K562 (cell line): ENCODE data around the gene TRUB2. TPM values are rescaled to one million over a fixed set of nuclear protein-coding genes. Genes with fewer than 3 reads are reported as not detected.

Source experiments
- BRF1 ChIP-seq: IDR thresholded peaks from 3 replicates; pipeline ENCODE4 v1.6.1; 2011; ENCODE audit warnings: borderline replicate concordance, mild to moderate bottlenecking; ENCODE audit not compliant: insufficient read length; ENCODE audit errors: extremely low read depth
- CBX3 ChIP-seq, 2 experiments: IDR thresholded peaks; 1 replicate in 1 of 2; 2 replicates in 1 of 2; pipeline ENCODE4 v1.6.1; 2012; ENCODE audit warnings: inconsistent platforms in 2 of 2, low read length in 2 of 2, borderline replicate concordance in 1 of 2, control low read depth in 1 of 2
- HDAC2 ChIP-seq: fragments of 450-650 bp; IDR thresholded peaks from 2 replicates; pipeline ENCODE4 v1.6.1; 2016; ENCODE audit warnings: mild to moderate bottlenecking
- KLF13 ChIP-seq: fragments of 450-650 bp; IDR thresholded peaks from 2 replicates; pipeline ENCODE4 v1.6.1; 2016; ENCODE audit warnings: missing genetic modification characterization, low read depth, mild to moderate bottlenecking, missing compliant biosample characterization, moderate library complexity, borderline replicate concordance
- MTF1 ChIP-seq: fragments of 250-450 bp; sonication (Bioruptor Pico); IDR thresholded peaks from 2 replicates; pipeline ENCODE4 v1.9.0; 2021; ENCODE audit warnings: moderate library complexity, mild to moderate bottlenecking, inconsistent platforms, borderline replicate concordance
- POLR2AphosphoS5 ChIP-seq: IDR thresholded peaks from 2 replicates; pipeline ENCODE4 v1.6.1; 2011; ENCODE audit warnings: mild to moderate bottlenecking, low read depth, low read length, moderate library complexity; ENCODE audit not compliant: control insufficient read depth, insufficient read depth
- RBM34 ChIP-seq: fragments of 200-400 bp; formaldehyde crosslinking; IDR thresholded peaks from 2 replicates; pipeline ENCODE4 v1.6.1; 2018; ENCODE audit warnings: low read length, borderline replicate concordance; ENCODE audit not compliant: insufficient read depth
- SAP30 ChIP-seq: fragments of 200-600 bp; sonication (generic); IDR thresholded peaks from 2 replicates; pipeline ENCODE4 v1.6.1; 2012; ENCODE audit warnings: borderline replicate concordance, low read depth, mild to moderate bottlenecking, moderate library complexity, low read length, control low read depth, inconsistent platforms; ENCODE audit not compliant: insufficient read depth, poor library complexity, severe bottlenecking
- SETDB1 ChIP-seq: IDR thresholded peaks from one replicate; pipeline ENCODE4 v1.6.1; 2012; ENCODE audit warnings: low read length, control low read depth, inconsistent platforms
- SMARCB1 ChIP-seq: IDR thresholded peaks from 2 replicates; pipeline ENCODE4 v1.6.1; 2011; ENCODE audit warnings: improper control_type of control experiment, low read depth; ENCODE audit not compliant: insufficient read length
- THRAP3 ChIP-seq: fragments of 450-650 bp; IDR thresholded peaks from 2 replicates; pipeline ENCODE4 v1.6.1; 2016; ENCODE audit warnings: mild to moderate bottlenecking, inconsistent platforms, borderline replicate concordance
- polyA plus RNA-seq, 8 experiments: library from polyadenylated mRNA; depleted of rRNA in 4 of 8; stranded (reverse) in 5 of 8; unstranded in 3 of 8; fragments of >200 nt; fragmentation: Nextera tagmentation in 2 of 8; fragmentation: Illumina TruSeq in 1 of 8; extraction: Ambion mirVana in 2 of 8; extraction: Trizol in 1 of 8; gene quantifications; 2 replicates each; pipeline versions ENCODE4 v1.2.1 to v1.2.3, GENCODE V29; 2011 to 2014; ENCODE audit warnings: inconsistent platforms in 1 of 8, missing spikeins in 1 of 8
- total RNA-seq, 7 experiments: library from RNA; depleted of rRNA in 6 of 7; stranded (reverse); fragments of >200 nt in 6 of 7; fragmentation: Illumina TruSeq in 2 of 7; extraction: Trizol in 2 of 7; gene quantifications; 2 replicates each; pipeline versions ENCODE4 v1.2.1 to v1.2.3, GENCODE V29; 2011 to 2021; ENCODE audit warnings: low replicate concordance in 1 of 7
- TF ChIP-seq, protein P1 (sequence below): fragments of 250-450 bp; sonication (Bioruptor Pico); IDR thresholded peaks from 2 replicates; pipeline ENCODE4 v1.4.0; 2020; ENCODE audit warnings: mild to moderate bottlenecking
- TF ChIP-seq, protein P2 (sequence below): sonication (generic); formaldehyde crosslinking; IDR thresholded peaks from 2 replicates; pipeline ENCODE4 v1.8.0; 2023; ENCODE audit warnings: missing genetic modification reagents, mild to moderate bottlenecking, borderline replicate concordance
- TF ChIP-seq, protein P3 (sequence below): fragments of 250-450 bp; sonication (Bioruptor Pico); IDR thresholded peaks from 2 replicates; pipeline ENCODE4 v1.5.0; 2022; ENCODE audit warnings: mild to moderate bottlenecking
- TF ChIP-seq, protein P4 (sequence below): sonication (generic); formaldehyde crosslinking; IDR thresholded peaks from 2 replicates; pipeline ENCODE4 v1.9.0; 2022; ENCODE audit warnings: mild to moderate bottlenecking, missing genetic modification reagents

TRUB2 gene
- total and polyA plus RNA-seq, 9 of the 15 experiments (the other 6 are each of a cell fraction or from before 2014, with no cell fraction given), result 9.3 to 110 (median 63.0) TPM

DNA sequence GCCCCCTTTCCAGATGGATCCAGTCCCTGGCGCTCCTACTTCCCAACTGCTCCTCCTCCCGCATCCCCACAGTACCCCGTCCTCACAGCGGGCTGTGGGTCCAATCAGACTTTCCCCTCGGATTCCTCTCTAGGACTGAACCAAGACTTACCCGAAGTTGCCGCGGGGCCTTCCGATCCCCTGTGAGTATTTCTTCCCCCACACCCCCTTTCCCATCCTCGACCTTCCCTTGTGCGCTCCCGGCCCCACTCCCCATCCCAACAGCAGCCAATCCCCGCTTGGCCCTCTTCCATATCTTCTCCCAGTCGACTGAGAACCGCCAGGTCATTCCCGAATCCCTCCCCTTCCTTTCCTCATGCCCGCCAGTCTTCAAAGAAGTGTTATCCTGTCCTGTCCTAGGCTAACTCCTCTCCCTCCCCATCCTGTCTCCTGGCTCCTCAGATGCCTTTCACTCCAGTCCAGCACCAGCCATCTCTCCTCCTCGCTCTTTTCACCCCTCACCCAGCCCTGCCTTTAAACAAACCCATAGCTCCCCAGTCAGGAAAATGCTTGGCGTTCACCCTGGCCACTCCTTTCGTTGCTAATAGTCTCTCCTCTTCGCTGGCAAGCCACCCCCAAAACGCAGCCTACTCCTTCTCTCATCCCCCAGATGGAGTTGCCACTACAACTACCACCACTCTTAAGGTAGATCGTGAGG, 45.5 kb downstream of the TRUB2 start (continued):
- TF ChIP-seq, protein P1, sequence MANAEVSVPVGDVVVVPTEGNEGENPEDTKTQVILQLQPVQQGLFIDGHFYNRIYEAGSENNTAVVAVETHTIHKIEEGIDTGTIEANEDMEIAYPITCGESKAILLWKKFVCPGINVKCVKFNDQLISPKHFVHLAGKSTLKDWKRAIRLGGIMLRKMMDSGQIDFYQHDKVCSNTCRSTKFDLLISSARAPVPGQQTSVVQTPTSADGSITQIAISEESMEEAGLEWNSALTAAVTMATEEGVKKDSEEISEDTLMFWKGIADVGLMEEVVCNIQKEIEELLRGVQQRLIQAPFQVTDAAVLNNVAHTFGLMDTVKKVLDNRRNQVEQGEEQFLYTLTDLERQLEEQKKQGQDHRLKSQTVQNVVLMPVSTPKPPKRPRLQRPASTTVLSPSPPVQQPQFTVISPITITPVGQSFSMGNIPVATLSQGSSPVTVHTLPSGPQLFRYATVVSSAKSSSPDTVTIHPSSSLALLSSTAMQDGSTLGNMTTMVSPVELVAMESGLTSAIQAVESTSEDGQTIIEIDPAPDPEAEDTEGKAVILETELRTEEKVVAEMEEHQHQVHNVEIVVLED (CRISPR knock-in tag), result no peak
- TF ChIP-seq MTF1 (CRISPR knock-in tag), result no peak; the same call in 1 of the 2 replicates
- TF ChIP-seq POLR2AphosphoS5, result no peak
- no peak for TF ChIP-seq SMARCB1
- TF ChIP-seq, protein P2, sequence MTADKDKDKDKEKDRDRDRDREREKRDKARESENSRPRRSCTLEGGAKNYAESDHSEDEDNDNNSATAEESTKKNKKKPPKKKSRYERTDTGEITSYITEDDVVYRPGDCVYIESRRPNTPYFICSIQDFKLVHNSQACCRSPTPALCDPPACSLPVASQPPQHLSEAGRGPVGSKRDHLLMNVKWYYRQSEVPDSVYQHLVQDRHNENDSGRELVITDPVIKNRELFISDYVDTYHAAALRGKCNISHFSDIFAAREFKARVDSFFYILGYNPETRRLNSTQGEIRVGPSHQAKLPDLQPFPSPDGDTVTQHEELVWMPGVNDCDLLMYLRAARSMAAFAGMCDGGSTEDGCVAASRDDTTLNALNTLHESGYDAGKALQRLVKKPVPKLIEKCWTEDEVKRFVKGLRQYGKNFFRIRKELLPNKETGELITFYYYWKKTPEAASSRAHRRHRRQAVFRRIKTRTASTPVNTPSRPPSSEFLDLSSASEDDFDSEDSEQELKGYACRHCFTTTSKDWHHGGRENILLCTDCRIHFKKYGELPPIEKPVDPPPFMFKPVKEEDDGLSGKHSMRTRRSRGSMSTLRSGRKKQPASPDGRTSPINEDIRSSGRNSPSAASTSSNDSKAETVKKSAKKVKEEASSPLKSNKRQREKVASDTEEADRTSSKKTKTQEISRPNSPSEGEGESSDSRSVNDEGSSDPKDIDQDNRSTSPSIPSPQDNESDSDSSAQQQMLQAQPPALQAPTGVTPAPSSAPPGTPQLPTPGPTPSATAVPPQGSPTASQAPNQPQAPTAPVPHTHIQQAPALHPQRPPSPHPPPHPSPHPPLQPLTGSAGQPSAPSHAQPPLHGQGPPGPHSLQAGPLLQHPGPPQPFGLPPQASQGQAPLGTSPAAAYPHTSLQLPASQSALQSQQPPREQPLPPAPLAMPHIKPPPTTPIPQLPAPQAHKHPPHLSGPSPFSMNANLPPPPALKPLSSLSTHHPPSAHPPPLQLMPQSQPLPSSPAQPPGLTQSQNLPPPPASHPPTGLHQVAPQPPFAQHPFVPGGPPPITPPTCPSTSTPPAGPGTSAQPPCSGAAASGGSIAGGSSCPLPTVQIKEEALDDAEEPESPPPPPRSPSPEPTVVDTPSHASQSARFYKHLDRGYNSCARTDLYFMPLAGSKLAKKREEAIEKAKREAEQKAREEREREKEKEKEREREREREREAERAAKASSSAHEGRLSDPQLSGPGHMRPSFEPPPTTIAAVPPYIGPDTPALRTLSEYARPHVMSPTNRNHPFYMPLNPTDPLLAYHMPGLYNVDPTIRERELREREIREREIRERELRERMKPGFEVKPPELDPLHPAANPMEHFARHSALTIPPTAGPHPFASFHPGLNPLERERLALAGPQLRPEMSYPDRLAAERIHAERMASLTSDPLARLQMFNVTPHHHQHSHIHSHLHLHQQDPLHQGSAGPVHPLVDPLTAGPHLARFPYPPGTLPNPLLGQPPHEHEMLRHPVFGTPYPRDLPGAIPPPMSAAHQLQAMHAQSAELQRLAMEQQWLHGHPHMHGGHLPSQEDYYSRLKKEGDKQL (CRISPR knock-in tag), result no peak
- TF ChIP-seq CBX3 (IDR thresholded peaks at IDR 0.05; ENCODE audit: borderline replicate concordance in 1 of 2, low read length in 2 of 2), result no peak
- no peak for TF ChIP-seq RBM34
- peak; percentile 64 for TF ChIP-seq SETDB1
- no peak for TF ChIP-seq HDAC2
- TF ChIP-seq KLF13 (tag), result no peak
- TF ChIP-seq, protein P3, sequence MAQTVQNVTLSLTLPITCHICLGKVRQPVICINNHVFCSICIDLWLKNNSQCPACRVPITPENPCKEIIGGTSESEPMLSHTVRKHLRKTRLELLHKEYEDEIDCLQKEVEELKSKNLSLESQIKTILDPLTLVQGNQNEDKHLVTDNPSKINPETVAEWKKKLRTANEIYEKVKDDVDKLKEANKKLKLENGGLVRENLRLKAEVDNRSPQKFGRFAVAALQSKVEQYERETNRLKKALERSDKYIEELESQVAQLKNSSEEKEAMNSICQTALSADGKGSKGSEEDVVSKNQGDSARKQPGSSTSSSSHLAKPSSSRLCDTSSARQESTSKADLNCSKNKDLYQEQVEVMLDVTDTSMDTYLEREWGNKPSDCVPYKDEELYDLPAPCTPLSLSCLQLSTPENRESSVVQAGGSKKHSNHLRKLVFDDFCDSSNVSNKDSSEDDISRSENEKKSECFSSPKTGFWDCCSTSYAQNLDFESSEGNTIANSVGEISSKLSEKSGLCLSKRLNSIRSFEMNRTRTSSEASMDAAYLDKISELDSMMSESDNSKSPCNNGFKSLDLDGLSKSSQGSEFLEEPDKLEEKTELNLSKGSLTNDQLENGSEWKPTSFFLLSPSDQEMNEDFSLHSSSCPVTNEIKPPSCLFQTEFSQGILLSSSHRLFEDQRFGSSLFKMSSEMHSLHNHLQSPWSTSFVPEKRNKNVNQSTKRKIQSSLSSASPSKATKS (CRISPR knock-in tag), result no peak
- peak; percentile 81 for TF ChIP-seq SAP30
- TF ChIP-seq BRF1, result no peak
- TF ChIP-seq, protein P4, sequence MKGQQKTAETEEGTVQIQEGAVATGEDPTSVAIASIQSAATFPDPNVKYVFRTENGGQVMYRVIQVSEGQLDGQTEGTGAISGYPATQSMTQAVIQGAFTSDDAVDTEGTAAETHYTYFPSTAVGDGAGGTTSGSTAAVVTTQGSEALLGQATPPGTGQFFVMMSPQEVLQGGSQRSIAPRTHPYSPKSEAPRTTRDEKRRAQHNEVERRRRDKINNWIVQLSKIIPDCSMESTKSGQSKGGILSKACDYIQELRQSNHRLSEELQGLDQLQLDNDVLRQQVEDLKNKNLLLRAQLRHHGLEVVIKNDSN, result no peak
- TF ChIP-seq THRAP3, result no peak
